GM13977 (cell line): ENCODE data around the gene CIP2A.

Experiments
- DNase-seq: peaks from one replicate; pipeline ENCODE4 v3.0.0; 2012; ENCODE audit warnings: low spot score
- in situ Hi-C: fragments of 300-500 bp; cut with MboI; formaldehyde crosslinking; loops from one replicate; pipeline ENCODE4 v1.12.0; 2022; ENCODE audit warnings: low sequenced_read_pairs, low pct_unique_long_range_greater_than_20kb, mixed read lengths, inconsistent platforms; ENCODE audit not compliant: unreplicated experiment
- TF ChIP-seq, protein P1 (sequence below): IDR thresholded peaks from 2 replicates; pipeline ENCODE4 v1.5.1; 2012; ENCODE audit warnings: mild to moderate bottlenecking, control low read depth; ENCODE audit not compliant: insufficient read depth; ENCODE audit errors: extremely low read depth, missing control alignments

The CIP2A gene

DNA sequence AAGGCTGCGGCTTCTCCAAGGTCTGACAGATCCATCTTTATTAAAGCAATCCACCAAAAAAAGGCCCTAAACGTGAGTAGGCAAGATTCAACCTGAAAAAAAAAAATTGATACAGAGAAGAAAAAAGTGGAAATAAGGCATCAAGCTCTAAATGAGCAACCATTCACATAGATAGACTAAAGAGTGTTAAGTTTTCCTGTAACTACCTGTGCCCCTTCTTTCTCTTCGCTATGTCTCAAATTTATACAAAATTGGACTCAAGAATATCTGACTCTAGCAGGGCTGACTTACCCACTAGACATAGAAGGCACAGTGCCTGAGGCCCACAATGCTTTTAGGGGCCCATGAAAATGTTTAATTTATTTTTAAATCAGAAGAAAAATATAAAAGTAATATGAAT, 78.7 kb downstream of the CIP2A start, which contains the start of gene MYH15:
MYH15 (minus strand) TSS at position 101 of the 400 bp plus-strand sequence; CDS start at position 35, 66 bp downstream.
- no peak for DNase-seq
- in situ Hi-C loops: loop anchor here (25.0 kb wide), 1 partner anchor 402 kb away; no protein-coding TSS in a partner anchor
- TF ChIP-seq, protein P1, sequence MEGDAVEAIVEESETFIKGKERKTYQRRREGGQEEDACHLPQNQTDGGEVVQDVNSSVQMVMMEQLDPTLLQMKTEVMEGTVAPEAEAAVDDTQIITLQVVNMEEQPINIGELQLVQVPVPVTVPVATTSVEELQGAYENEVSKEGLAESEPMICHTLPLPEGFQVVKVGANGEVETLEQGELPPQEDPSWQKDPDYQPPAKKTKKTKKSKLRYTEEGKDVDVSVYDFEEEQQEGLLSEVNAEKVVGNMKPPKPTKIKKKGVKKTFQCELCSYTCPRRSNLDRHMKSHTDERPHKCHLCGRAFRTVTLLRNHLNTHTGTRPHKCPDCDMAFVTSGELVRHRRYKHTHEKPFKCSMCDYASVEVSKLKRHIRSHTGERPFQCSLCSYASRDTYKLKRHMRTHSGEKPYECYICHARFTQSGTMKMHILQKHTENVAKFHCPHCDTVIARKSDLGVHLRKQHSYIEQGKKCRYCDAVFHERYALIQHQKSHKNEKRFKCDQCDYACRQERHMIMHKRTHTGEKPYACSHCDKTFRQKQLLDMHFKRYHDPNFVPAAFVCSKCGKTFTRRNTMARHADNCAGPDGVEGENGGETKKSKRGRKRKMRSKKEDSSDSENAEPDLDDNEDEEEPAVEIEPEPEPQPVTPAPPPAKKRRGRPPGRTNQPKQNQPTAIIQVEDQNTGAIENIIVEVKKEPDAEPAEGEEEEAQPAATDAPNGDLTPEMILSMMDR: no peak

DNA sequence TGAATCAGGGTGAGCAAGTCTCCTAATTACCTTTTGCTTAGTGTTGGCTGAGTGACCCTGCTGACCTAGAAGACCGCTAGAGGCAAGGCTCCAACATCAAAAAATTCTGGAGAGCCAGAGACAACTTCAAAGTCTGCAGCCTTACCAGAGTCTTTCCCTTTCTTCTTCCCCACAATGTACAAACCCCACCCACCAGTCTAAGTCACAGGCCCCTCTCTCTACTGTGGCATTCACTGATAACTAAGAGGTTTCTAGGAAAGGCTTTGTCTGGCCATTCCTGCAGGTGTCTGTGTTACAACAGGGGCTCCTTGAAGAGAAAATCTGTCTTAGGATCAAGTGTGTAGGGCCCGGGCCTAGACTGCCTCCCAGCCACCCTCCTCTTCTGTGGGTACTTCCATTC, 79.4 kb downstream of the CIP2A start:
- in situ Hi-C loops: loop anchor here (25.0 kb wide), 1 partner anchor 402 kb away; no protein-coding TSS in a partner anchor
- TF ChIP-seq, protein P1: no peak

DNA sequence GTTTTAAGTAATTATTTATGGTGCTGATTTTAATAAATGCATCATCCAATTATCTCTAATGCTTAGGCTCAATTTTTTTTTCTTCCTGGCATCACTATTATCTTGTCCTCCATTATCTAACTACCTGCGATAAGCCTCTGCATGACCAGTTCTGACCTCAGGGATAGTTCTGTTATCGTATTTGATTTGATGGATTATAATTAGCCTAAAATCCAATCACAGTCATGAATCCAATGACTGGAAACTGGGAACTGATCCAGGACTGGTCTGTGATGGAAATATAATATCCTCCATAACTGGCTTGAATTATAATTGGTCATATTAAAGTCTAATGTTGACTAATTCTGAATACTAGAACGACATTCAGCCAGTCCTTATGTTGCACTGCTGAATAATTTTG, 80.0 kb downstream of the CIP2A start:
- no peak for DNase-seq
- TF ChIP-seq, protein P1: no peak
- in situ Hi-C loops: loop anchor here (25.0 kb wide), 1 partner anchor 403 kb away; no protein-coding TSS in a partner anchor

More for the DNA sequence above, 79.4 kb downstream of the CIP2A start:
- no peak for DNase-seq

- TF ChIP-seq, protein P1: no peak
These were observed 81.3 kb downstream of the CIP2A start for GRCh38 chr3:108507902-108508301.

GRCh38 chr3:108505811-108506210, 83.4 kb downstream of the CIP2A start:
- in situ Hi-C loops: loop anchor here (25.0 kb wide), 1 partner anchor 406 kb away; no protein-coding TSS in a partner anchor

More at GRCh38 chr3:108507902-108508301, 81.3 kb downstream of the CIP2A start:
- in situ Hi-C loops: loop anchor here (25.0 kb wide), 1 partner anchor 404 kb away; no protein-coding TSS in a partner anchor
- no peak for DNase-seq

GRCh38 chr3:108503722-108504121, 85.5 kb downstream of the CIP2A start:
- TF ChIP-seq, protein P1: no peak
- in situ Hi-C loops: loop anchor here (25.0 kb wide), 1 partner anchor 409 kb away; no protein-coding TSS in a partner anchor
- no peak for DNase-seq

More at GRCh38 chr3:108505811-108506210, 83.4 kb downstream of the CIP2A start:
- no peak for DNase-seq
- TF ChIP-seq, protein P1: peak; percentile 27
